H54 (cell line): Measurements from ENCODE around the gene MYOM3.

Source experiments
- DNase-seq: peaks from one replicate; pipeline ENCODE4 v3.0.0; 2011; ENCODE audit warnings: low spot score, mixed read lengths; ENCODE audit not compliant: insufficient read length
- FAIRE-seq: peaks from 3 replicates; lab custom pipeline; 2011; peaks lifted over from hg19 to GRCh38; lab: Jason Lieb, UNC
- POLR2A ChIP-seq: IDR thresholded peaks from 2 replicates; pipeline ENCODE4 v1.6.1; 2011; ENCODE audit warnings: low read depth, mild to moderate bottlenecking, low read length

MYOM3 gene

DNA sequence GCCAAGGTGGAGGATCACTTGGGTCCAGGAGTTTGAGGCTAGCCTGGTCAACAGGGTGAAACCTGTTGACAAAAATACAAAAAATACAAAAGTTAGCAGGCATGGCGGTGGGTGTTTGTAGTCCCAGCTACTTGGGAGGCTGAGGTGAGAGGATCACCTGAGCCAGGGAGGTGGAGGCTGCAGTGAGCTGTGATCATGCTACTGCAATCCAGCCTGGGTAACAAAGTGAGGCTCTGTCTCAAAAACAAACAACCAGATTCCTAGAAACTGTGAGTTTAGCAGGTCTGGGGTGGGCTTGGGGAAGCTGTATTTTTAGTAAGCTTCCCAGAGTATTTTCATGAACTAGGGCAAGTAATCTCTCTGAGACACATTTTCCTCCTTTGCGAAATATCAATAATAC, 5.2 kb upstream of the MYOM3 start:
- DNase-seq = no peak
- no peak for TF ChIP-seq POLR2A
- FAIRE-seq = no peak

GRCh38 chr1:24114753-24115152, 2.8 kb upstream of the MYOM3 start:
- FAIRE-seq (no peak), DNase-seq (no peak)
- TF ChIP-seq POLR2A = no peak

- TF ChIP-seq POLR2A = no peak
- FAIRE-seq (no peak), DNase-seq (no peak)
Observed at GRCh38 chr1:24113641-24114033, 1.7 kb upstream of the MYOM3 start.

DNA sequence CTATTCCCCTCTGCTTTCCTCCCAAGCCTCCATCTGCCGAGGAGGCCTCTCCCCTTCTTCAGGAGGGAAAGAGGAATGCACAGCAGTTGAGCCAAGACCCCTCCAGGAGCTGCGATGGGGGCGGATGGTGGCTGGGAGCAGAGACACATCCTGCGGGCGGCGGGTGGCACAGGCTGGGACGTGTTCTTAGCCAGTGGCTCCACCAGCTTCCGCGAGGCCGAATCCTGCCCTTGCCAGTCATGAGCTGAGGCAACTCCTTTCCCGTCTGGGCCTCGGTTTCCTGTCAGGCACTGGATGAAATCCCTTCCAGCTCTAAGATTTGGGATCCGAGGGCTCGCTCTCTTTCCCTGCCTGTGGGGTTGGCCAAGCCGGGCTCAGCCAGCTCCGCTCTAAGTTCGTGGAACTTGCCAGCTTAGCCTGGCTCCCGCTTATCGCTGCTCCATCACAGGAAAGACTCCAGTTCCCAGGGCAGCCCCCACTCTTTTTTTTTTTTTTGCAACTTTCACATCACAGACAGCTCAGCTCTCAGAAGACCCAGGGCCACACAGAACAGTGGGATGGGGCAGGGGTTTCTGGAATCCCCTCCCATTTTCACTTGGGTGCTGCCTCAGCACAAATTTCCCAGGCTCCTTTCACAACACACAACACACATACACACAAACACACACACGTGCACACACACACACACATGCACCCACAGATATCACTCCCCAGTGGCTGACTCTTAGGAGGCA, 506 bp downstream of the MYOM3 start:
- DNase-seq = no peak
- FAIRE-seq = no peak
- TF ChIP-seq POLR2A = no peak

GRCh38 chr1:24110642-24111261, 1.2 kb downstream of the MYOM3 start:
- no peak for TF ChIP-seq POLR2A
- DNase-seq (no peak), FAIRE-seq (no peak)

GRCh38 chr1:24109686-24110475, 2.1 kb downstream of the MYOM3 start:
- DNase-seq (no peak), FAIRE-seq (no peak)
- TF ChIP-seq POLR2A = no peak

DNA sequence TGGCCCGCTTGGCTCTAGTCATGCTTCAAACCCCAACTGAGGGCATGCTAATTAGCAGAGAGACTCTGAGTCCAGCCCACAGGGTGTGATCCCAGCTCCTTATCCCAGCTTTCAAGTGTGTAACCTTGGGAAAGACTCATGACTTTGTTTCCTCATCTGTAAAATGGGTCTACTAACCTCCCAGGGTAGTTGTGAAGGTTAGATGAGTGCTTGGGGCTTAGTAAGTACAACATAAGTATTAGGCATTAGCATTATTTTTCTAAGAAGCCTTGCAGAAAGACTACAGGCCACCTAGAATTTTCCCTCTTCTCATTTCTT, 2.8 kb downstream of the MYOM3 start:
- TF ChIP-seq POLR2A = no peak
- DNase-seq (no peak), FAIRE-seq (no peak)

DNA sequence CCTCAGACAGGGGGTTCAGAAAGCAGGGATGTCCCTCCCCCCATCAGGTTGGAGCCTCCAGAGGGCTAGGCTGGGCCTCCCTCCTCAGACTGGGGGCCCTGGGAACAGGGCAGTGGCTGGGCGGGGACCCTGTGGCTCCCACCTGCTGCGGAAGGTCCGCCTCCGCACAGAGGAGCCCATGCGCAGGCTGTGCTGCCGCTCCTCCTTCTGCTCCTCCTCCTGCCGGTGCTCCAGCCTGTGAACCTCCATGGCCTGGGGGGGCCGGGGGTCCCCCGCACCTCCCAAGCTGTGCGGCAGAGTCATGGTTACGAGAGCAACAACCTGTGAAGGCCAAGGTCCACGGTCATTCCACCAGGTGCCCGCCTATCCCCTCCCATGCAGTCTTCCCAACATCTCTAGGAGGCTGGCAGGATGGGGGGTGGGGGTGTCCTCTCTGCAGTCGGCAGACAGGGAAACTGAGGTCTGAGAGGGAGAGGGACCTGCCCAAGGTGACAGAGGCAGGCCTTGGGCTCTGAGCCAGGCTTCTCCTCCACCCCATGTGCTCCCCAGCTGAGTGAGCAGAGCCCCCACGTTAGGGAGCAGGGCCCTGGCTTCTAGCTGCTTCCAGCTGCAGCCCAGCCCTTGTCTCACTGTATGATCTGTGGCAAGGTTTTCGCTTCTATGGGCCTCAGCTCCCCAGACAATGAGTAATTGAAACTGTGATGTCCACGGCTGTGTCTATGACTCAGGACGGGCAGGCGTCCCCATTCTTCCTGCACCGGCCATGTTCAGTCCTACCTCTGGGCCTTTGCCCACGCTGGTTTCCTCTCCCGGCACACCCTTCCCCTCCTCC, 3.4 kb downstream of the MYOM3 start:
- no peak for TF ChIP-seq POLR2A
- DNase-seq (peak; percentile 69), FAIRE-seq (peak; percentile 70)

DNA sequence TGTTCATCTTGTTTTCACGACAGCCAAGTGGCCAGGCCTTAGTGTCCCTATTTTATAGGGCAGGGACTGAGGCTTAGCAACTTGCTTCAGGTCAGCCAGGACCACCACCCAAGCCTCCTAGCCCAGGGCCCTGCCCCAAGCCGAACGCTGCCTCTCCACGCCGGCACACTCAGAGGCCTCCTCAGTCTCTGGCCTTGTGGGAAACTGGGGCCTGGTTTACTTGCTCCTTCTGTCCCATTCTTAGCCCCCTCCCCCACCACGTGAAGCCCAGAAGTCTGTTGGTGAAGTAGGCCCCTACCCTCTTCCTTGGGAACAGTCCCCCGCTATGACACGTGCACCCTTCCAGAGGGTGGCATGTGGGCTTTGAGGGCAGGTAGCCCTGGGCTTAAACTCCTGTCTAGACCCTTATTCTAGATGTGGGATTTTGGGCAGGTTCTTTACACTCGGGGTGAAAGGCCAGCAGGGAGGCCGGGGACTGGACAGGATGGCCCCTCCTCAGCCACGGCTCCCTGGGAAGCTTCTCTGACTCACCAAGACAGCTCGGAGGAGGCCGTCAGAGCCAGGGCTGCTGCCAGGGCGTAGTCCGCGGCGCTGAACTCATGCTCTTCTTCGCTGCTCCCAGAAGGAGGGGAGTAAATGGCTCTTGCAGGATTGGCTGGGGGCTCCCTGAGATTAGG, 4.3 kb downstream of the MYOM3 start:
- FAIRE-seq (peak; percentile 55), DNase-seq (peak; percentile 81)
- TF ChIP-seq POLR2A = no peak

DNA sequence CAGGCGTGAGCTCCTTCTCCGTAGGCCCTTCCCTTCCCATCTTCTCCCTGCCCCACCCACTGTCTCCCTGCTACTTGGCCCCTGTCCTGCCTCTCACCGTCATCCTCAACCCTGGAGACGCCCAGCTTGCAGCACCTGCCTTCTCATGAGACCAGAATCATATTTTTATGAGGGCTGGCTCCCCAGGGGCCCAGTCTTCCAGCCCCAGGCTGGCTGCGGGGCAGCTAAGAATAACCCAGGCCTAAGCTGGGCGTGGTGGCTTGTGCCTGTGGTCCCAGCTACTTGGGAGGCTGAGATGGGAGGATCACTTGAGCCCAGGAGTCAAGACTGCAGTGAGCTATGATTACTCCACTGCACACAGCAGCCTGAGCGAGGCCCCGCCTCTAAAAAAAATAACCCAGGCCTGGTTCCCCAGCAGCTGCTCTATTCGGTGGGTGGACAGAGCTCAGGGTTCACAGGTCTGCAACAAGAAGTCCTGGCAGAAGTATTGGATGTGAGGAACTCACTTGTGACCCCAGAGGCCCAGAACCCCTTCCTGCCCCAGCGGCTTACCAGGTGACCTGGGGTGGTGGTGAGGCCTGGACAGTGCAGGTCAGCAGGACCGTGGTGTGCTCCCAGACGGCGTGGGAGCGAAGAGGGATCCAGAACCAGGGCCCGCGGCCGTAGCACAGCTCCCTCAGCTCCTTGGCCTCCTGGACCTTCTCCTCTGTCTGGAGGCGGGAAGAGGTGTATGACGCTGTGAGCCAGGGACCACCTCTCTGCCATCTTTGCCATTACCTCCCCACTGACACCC, 6.4 kb downstream of the MYOM3 start:
- no peak for FAIRE-seq
- no peak for DNase-seq
- no peak for TF ChIP-seq POLR2A

DNA sequence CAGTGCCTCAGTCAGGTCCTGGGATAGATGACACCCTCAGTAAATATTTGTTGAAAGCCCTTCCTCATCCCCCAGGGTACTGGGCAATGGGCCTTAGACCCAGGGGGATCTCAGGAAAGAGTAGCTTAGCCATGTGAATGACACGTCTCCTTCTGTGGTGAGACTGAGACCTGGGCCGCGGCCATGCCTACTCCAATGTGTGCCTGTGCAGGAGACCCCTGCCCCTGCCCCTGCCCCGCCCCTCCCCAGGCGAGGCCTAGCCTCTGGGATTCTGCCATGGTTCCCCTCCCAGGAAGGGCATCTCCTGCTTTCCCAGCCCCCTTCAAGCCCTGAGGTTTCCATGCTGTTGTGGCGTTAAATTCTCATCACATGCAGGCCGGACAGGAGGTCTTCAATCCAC, 7.1 kb downstream of the MYOM3 start:
- TF ChIP-seq POLR2A = no peak
- DNase-seq (no peak), FAIRE-seq (no peak)

DNA sequence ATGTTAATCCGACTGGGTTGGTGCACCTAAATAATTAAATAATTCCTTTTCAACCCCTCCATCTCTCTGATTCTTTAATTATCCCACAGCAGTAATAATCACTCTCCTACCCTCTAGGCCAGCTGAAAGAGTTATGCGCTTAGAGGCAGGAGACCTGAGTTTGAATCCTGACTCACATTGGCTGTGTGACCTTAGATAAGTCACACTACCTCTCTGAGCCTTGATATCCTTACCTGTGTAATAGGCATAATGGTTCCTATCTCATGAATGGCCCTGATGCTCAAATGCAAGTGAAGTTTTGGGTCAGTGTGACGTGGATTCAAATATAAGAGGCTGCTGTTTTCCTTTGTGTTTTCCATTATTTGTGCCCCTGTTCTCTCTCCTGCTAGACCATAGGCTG, 8.1 kb downstream of the MYOM3 start:
- TF ChIP-seq POLR2A = no peak
- FAIRE-seq = no peak
- no peak for DNase-seq
